Panc1 (cell line): ENCODE data around the gene CDH13. TPM values are rescaled to one million over a fixed set of nuclear protein-coding genes. Genes with fewer than 3 reads are reported as not detected.

Experiments
- ATAC-seq: fragments of 200-7000 bp; cut with Tn5 transposase; 2 replicates; pipeline ENCODE4 v1.9.1; 2020; ENCODE audit warnings: mild to moderate bottlenecking, moderate library complexity
- BruUV-seq: library from RNA; stranded (reverse); fragments of 400-500 nt; replicated peaks from 2 replicates; lab custom pipeline; 2021; lab: Mats Ljungman, UMichigan
- CTCF ChIA-PET: fragments of 300-600 bp; sonication (Branson Sonifier 250); formaldehyde crosslinking; loops from one replicate; lab custom pipeline; 2022; ENCODE audit warnings: antibody characterized with exemption; lab: Charles Lee
- POLR2A ChIA-PET: fragments of 300-600 bp; sonication (Branson Sonifier 250); formaldehyde crosslinking; loops from one replicate; lab custom pipeline; 2022; ENCODE audit warnings: antibody characterized with exemption; lab: Charles Lee
- DNase-seq: peaks from one replicate; pipeline ENCODE4 v3.0.0-alpha.2; 2010; ENCODE audit warnings: low read depth, low spot score
- H3K27ac ChIP-seq: 2 replicates; pipeline ENCODE4 v1.5.1; 2011; ENCODE audit warnings: mild to moderate bottlenecking, low read length, inconsistent platforms
- H3K27me3 ChIP-seq: fragments of 200-500 bp; sonication (Bioruptor generic); 2 replicates; pipeline ENCODE4 v1.6.0; 2014; ENCODE audit warnings: low read length, inconsistent platforms; ENCODE audit not compliant: control insufficient read depth, insufficient read depth
- H3K36me3 ChIP-seq: fragments of 200-500 bp; sonication (Bioruptor generic); 2 replicates; pipeline ENCODE4 v1.5.1; 2014; ENCODE audit warnings: inconsistent platforms, mild to moderate bottlenecking, low read length, moderate library complexity; ENCODE audit not compliant: control insufficient read depth, insufficient read depth
- H3K4me1 ChIP-seq: 2 replicates; pipeline ENCODE4 v1.5.1; 2011; ENCODE audit warnings: inconsistent platforms, mild to moderate bottlenecking, low read length, moderate library complexity; ENCODE audit not compliant: control insufficient read depth, insufficient read depth
- H3K4me3 ChIP-seq, 2 experiments: 2 replicates each; pipeline ENCODE4 v1.5.1; 2011 to 2012; ENCODE audit warnings: low read depth in 2 of 2, low read length in 2 of 2, mild to moderate bottlenecking in 2 of 2, inconsistent platforms in 1 of 2, moderate library complexity in 1 of 2
- H3K9me3 ChIP-seq: fragments of 200-500 bp; sonication (Bioruptor generic); 2 replicates; pipeline ENCODE4 v1.5.1; 2014; ENCODE audit warnings: low read depth, mild to moderate bottlenecking, inconsistent platforms, low read length, moderate library complexity; ENCODE audit not compliant: control insufficient read depth, insufficient read depth
- POLR2AphosphoS5 ChIP-seq: IDR thresholded peaks from 2 replicates; pipeline ENCODE4 v1.6.1; 2012; ENCODE audit warnings: mild to moderate bottlenecking, low read depth, low read length, moderate library complexity
- SIN3A ChIP-seq: IDR thresholded peaks from 2 replicates; pipeline ENCODE4 v1.6.1; 2012; ENCODE audit warnings: low read depth, mild to moderate bottlenecking, low read length, moderate library complexity, borderline replicate concordance; ENCODE audit not compliant: insufficient read depth
- TCF7L2 ChIP-seq: IDR thresholded peaks from 2 replicates; pipeline ENCODE4 v1.6.1; 2011; ENCODE audit warnings: mild to moderate bottlenecking, low read depth, low read length, inconsistent platforms
- in situ Hi-C: cut with HindIII; loops from 2 replicates; pipeline ENCODE4 v1.10.0; 2016; ENCODE audit warnings: low sequenced_read_pairs, low pct_unique_long_range_greater_than_20kb
- intact Hi-C: fragments of 100-400 bp; cut with micrococcal nuclease; formaldehyde crosslinking; loops from one replicate; pipeline ENCODE4 v1.10.0; 2022; ENCODE audit not compliant: unreplicated experiment
- total RNA-seq: library from RNA; stranded (reverse); gene quantifications from one replicate; pipeline ENCODE4 v1.2.1, GENCODE V29; 2021; ENCODE audit not compliant: unreplicated experiment
- TF ChIP-seq, protein P1 (sequence below): fragments of 450-650 bp; IDR thresholded peaks from 2 replicates; pipeline ENCODE4 v1.5.1; 2017; ENCODE audit warnings: mild to moderate bottlenecking
- TF ChIP-seq, protein P2 (sequence below), 2 experiments: IDR thresholded peaks; 2 replicates each; pipeline ENCODE4 v1.6.1; 2011 to 2012; ENCODE audit warnings: low read depth in 2 of 2, control low read depth in 1 of 2, low read length in 1 of 2, mild to moderate bottlenecking in 1 of 2, moderate library complexity in 1 of 2; ENCODE audit not compliant: insufficient read depth in 1 of 2

CDH13 gene
- total RNA-seq, 1 experiment from 2014 or later = not detected

DNA sequence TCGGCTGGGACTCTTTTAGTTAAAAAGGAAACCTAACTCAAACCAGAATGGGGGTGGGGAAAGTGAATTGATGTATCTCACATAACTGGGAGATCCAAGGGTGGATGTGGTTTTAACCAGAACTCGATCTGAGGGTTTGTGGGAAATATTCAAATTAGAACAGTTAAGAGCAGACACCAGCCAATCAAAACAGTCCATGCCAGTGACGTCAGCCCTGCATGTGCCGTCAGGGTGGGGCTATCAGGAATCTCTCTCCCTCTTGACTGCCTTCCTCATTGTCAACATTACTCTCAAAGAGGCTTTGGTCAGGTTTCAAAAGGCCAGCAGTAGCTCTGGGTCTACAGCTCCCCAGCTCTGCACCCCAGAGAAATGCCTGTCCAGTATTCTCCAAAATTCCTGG is 1086.8 kb downstream of the CDH13 start:
- Histone ChIP-seq H3K36me3 (no peaks in the 10 kb centered on the region), H3K9me3 (no peaks in the 10 kb centered on the region), H3K4me1 (no peaks in the 10 kb centered on the region), H3K4me3 (no peak overlapping the region), H3K27me3 (no peaks in the 10 kb centered on the region), H3K27ac (no peak overlapping the region)
- intact Hi-C loops (no loop called here), in situ Hi-C loops (no loop called here)
- DNase-seq (no peak), ATAC-seq (no peak)
- ChIA-PET POLR2A (no interaction called here), CTCF (no interaction called here)
- no TSS peak for BruUV-seq
- TF ChIP-seq POLR2AphosphoS5 (no peak), SIN3A (no peak), TCF7L2 (no peak)
- TF ChIP-seq, protein P1, sequence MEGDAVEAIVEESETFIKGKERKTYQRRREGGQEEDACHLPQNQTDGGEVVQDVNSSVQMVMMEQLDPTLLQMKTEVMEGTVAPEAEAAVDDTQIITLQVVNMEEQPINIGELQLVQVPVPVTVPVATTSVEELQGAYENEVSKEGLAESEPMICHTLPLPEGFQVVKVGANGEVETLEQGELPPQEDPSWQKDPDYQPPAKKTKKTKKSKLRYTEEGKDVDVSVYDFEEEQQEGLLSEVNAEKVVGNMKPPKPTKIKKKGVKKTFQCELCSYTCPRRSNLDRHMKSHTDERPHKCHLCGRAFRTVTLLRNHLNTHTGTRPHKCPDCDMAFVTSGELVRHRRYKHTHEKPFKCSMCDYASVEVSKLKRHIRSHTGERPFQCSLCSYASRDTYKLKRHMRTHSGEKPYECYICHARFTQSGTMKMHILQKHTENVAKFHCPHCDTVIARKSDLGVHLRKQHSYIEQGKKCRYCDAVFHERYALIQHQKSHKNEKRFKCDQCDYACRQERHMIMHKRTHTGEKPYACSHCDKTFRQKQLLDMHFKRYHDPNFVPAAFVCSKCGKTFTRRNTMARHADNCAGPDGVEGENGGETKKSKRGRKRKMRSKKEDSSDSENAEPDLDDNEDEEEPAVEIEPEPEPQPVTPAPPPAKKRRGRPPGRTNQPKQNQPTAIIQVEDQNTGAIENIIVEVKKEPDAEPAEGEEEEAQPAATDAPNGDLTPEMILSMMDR = no peak
- TF ChIP-seq, protein P2, sequence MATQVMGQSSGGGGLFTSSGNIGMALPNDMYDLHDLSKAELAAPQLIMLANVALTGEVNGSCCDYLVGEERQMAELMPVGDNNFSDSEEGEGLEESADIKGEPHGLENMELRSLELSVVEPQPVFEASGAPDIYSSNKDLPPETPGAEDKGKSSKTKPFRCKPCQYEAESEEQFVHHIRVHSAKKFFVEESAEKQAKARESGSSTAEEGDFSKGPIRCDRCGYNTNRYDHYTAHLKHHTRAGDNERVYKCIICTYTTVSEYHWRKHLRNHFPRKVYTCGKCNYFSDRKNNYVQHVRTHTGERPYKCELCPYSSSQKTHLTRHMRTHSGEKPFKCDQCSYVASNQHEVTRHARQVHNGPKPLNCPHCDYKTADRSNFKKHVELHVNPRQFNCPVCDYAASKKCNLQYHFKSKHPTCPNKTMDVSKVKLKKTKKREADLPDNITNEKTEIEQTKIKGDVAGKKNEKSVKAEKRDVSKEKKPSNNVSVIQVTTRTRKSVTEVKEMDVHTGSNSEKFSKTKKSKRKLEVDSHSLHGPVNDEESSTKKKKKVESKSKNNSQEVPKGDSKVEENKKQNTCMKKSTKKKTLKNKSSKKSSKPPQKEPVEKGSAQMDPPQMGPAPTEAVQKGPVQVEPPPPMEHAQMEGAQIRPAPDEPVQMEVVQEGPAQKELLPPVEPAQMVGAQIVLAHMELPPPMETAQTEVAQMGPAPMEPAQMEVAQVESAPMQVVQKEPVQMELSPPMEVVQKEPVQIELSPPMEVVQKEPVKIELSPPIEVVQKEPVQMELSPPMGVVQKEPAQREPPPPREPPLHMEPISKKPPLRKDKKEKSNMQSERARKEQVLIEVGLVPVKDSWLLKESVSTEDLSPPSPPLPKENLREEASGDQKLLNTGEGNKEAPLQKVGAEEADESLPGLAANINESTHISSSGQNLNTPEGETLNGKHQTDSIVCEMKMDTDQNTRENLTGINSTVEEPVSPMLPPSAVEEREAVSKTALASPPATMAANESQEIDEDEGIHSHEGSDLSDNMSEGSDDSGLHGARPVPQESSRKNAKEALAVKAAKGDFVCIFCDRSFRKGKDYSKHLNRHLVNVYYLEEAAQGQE (IDR thresholded peaks at IDR 0.05; ENCODE audit: insufficient read depth in 1 of 2, low read depth in 2 of 2, low read length in 1 of 2) = no peak

GRCh38 chr16:83714286-83714685 is 1087.5 kb downstream of the CDH13 start:
- intact Hi-C loops (no loop called here), in situ Hi-C loops (no loop called here)
- Histone ChIP-seq H3K4me1 (no peaks in the 10 kb centered on the region), H3K27me3 (no peaks in the 10 kb centered on the region), H3K27ac (no peak overlapping the region), H3K4me3 (no peak overlapping the region), H3K9me3 (no peaks in the 10 kb centered on the region), H3K36me3 (no peaks in the 10 kb centered on the region)
- CTCF ChIA-PET = no interaction called here
- no TSS peak for BruUV-seq
- ATAC-seq = no peak
- TF ChIP-seq POLR2AphosphoS5 (no peak), TCF7L2 (no peak), SIN3A (no peak)
- TF ChIP-seq, protein P1 = no peak
- TF ChIP-seq, protein P2 (IDR thresholded peaks at IDR 0.05; ENCODE audit: insufficient read depth in 1 of 2, low read depth in 2 of 2, low read length in 1 of 2) = no peak
- DNase-seq = no peak
- POLR2A ChIA-PET = no interaction called here
